22Rv1 (cell line): ENCODE data around the gene FOCAD.

Experiments
- ZFX ChIP-seq: fragments of 450-650 bp; IDR thresholded peaks from 2 replicates; pipeline ENCODE4 v1.6.1; 2017; ENCODE audit warnings: antibody characterized with exemption, borderline replicate concordance
- TF ChIP-seq, protein P1 (sequence below): fragments of 450-650 bp; IDR thresholded peaks from 2 replicates; pipeline ENCODE4 v1.5.1; 2017; ENCODE audit warnings: mild to moderate bottlenecking

DNA sequence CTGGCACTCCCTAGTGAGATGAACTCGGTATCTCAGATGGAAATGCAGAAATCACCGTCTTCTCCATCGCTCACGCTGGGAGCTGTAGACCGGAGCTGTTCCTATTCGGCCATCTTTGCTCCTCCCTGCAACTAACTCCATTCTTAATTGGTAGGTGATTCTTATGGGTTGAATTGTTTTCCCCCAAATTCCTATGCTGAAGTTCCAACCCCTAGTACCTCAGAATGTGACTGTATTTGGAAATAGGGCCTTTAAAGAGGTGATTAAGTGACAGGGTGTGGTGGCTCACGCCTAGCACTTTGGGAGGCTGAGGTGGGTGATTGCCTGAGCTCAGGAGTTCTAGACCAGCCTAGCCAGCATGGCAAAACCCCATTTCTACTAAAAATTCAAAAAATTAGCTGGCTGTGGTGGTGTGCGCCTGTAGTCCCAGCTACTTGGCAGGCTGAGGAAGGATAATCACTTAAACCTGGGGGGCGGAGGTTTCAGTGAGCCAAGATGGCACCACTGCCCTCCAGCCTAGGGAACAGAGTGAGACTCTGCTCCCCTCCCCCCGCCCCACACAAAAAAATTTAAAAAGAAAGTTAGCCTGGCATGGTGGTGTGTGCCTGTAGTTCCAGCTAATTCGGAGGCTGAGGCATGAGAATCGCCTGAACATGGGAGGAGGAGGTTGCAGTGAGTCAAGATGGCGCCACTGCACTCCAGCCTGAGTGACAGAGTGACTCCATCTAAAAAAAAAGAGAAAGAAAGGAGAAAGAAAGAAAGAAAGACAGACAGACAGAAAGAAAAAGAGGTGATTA, 25.2 kb upstream of the FOCAD start:
- TF ChIP-seq, protein P1, sequence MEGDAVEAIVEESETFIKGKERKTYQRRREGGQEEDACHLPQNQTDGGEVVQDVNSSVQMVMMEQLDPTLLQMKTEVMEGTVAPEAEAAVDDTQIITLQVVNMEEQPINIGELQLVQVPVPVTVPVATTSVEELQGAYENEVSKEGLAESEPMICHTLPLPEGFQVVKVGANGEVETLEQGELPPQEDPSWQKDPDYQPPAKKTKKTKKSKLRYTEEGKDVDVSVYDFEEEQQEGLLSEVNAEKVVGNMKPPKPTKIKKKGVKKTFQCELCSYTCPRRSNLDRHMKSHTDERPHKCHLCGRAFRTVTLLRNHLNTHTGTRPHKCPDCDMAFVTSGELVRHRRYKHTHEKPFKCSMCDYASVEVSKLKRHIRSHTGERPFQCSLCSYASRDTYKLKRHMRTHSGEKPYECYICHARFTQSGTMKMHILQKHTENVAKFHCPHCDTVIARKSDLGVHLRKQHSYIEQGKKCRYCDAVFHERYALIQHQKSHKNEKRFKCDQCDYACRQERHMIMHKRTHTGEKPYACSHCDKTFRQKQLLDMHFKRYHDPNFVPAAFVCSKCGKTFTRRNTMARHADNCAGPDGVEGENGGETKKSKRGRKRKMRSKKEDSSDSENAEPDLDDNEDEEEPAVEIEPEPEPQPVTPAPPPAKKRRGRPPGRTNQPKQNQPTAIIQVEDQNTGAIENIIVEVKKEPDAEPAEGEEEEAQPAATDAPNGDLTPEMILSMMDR, result no peak
- TF ChIP-seq ZFX, result no peak
